A673 (cell line): Measurements from ENCODE around the gene YPEL2. TPM values are rescaled to one million over a fixed set of nuclear protein-coding genes. Genes with fewer than 3 reads are reported as not detected.
A peak's percentile ranks its signal among the peaks of the same experiment; 100 is the strongest.

Source experiments
- BruUV-seq: library from RNA; stranded (reverse); fragments of 400-500 nt; replicated peaks from 2 replicates; lab custom pipeline; 2021; lab: Mats Ljungman, UMichigan
- CTCF ChIA-PET: fragments of 300-600 bp; sonication (Branson Sonifier 250); formaldehyde crosslinking; loops from one replicate; lab custom pipeline; 2022; ENCODE audit warnings: antibody characterized with exemption; lab: Charles Lee
- POLR2A ChIA-PET: fragments of 300-600 bp; sonication (Branson Sonifier 250); formaldehyde crosslinking; loops from one replicate; lab custom pipeline; 2022; ENCODE audit warnings: antibody characterized with exemption; ENCODE audit not compliant: low non-redundant PET; lab: Charles Lee
- DNase-seq: peaks from one replicate; pipeline ENCODE4 v3.0.0-alpha.2; 2015; ENCODE audit warnings: low spot score
- H3K27ac ChIP-seq: fragments of 200-600 bp; sonication (generic); 2 replicates; pipeline ENCODE4 v1.5.1; 2016; ENCODE audit warnings: mixed run types, low read depth, mild to moderate bottlenecking, mixed read lengths, antibody characterized with exemption, low read length; ENCODE audit not compliant: poor library complexity, severe bottlenecking
- H3K27me3 ChIP-seq: fragments of 200-600 bp; sonication (generic); replicated peaks from 2 replicates; pipeline ENCODE4 v1.6.1; 2017; ENCODE audit warnings: mixed run types, low read depth, mild to moderate bottlenecking, mixed read lengths, antibody characterized with exemption, low read length; ENCODE audit not compliant: insufficient read depth, poor library complexity
- H3K36me3 ChIP-seq: fragments of 200-600 bp; sonication (generic); 2 replicates; pipeline ENCODE4 v1.6.1; 2016; ENCODE audit warnings: mixed run types, mild to moderate bottlenecking, mixed read lengths, antibody characterized with exemption, low read length; ENCODE audit not compliant: insufficient read depth, poor library complexity, severe bottlenecking
- H3K4me1 ChIP-seq: fragments of 200-600 bp; sonication (generic); 2 replicates; pipeline ENCODE4 v1.6.1; 2017; ENCODE audit warnings: mixed run types, mild to moderate bottlenecking, mixed read lengths, antibody characterized with exemption, low read length; ENCODE audit not compliant: insufficient read depth, poor library complexity, severe bottlenecking
- H3K4me3 ChIP-seq: fragments of 200-600 bp; sonication (generic); 2 replicates; pipeline ENCODE4 v1.5.1; 2016; ENCODE audit warnings: low read depth, mixed run types, mild to moderate bottlenecking, mixed read lengths, low read length; ENCODE audit not compliant: poor library complexity, severe bottlenecking
- H3K9me3 ChIP-seq: fragments of 200-600 bp; sonication (generic); 2 replicates; pipeline ENCODE4 v1.6.1; 2016; ENCODE audit warnings: mixed run types, low read depth, mild to moderate bottlenecking, mixed read lengths, antibody characterized with exemption, low read length; ENCODE audit not compliant: poor library complexity, severe bottlenecking
- EZH2 ChIP-seq: fragments of 200-600 bp; sonication (generic); IDR thresholded peaks from 2 replicates; pipeline ENCODE4 v1.6.1; 2017; ENCODE audit warnings: borderline replicate concordance, low read depth, mild to moderate bottlenecking, mixed read lengths, antibody characterized with exemption, low read length; ENCODE audit not compliant: poor library complexity, severe bottlenecking
- intact Hi-C: fragments of 100-400 bp; cut with micrococcal nuclease; formaldehyde crosslinking; loops from one replicate; pipeline ENCODE4 v1.10.0; 2022; ENCODE audit not compliant: unreplicated experiment
- total RNA-seq: library from RNA; stranded (reverse); gene quantifications from 2 replicates; pipeline ENCODE4 v1.2.3, GENCODE V29; 2021
- TF ChIP-seq, protein P1 (sequence below): fragments of 300-800, 200-600 bp; sonication (generic); conservative IDR thresholded peaks from 2 replicates; pipeline ENCODE4 v1.5.1; 2017; ENCODE audit warnings: low read depth, mild to moderate bottlenecking, antibody characterized with exemption, low read length, moderate library complexity, mixed read lengths

The YPEL2 gene
- total RNA-seq, 1 experiment from 2014 or later: 0.60 TPM

DNA sequence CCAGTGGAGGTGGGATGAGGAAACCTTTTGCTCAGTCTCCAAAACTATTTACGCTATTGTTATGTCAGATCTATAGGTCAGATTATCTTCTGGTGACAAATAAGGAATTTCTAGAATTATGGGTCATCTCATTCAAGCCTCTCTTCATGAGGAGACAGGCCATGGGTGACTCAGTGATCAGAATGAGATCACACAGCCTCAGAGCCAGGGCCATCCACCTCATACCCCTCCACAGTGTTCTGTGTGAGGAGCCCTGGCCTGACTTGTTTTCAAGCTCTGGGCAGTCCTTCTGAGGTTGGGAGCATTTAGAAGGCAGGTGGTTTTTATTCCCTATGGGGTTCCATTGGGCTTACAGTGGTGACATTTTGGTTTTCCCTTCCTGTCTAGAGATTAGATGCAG lies 26.5 kb downstream of the YPEL2 start:
- H3K4me1 ChIP-seq: peaks cover 5% of the 10 kb centered on the region
- H3K27me3 ChIP-seq: no peaks in the 10 kb centered on the region
- intact Hi-C loops: no loop called here
- no peak for TF ChIP-seq EZH2
- TF ChIP-seq, protein P1, sequence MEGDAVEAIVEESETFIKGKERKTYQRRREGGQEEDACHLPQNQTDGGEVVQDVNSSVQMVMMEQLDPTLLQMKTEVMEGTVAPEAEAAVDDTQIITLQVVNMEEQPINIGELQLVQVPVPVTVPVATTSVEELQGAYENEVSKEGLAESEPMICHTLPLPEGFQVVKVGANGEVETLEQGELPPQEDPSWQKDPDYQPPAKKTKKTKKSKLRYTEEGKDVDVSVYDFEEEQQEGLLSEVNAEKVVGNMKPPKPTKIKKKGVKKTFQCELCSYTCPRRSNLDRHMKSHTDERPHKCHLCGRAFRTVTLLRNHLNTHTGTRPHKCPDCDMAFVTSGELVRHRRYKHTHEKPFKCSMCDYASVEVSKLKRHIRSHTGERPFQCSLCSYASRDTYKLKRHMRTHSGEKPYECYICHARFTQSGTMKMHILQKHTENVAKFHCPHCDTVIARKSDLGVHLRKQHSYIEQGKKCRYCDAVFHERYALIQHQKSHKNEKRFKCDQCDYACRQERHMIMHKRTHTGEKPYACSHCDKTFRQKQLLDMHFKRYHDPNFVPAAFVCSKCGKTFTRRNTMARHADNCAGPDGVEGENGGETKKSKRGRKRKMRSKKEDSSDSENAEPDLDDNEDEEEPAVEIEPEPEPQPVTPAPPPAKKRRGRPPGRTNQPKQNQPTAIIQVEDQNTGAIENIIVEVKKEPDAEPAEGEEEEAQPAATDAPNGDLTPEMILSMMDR: no peak
- no peak for DNase-seq
- H3K27ac ChIP-seq: no peak overlapping the region
- H3K36me3 ChIP-seq: no peaks in the 10 kb centered on the region
- POLR2A ChIA-PET: no interaction called here
- CTCF ChIA-PET: no interaction called here
- no peak overlapping the region for H3K4me3 ChIP-seq
- no TSS peak for BruUV-seq
- H3K9me3 ChIP-seq: no peaks in the 10 kb centered on the region

DNA sequence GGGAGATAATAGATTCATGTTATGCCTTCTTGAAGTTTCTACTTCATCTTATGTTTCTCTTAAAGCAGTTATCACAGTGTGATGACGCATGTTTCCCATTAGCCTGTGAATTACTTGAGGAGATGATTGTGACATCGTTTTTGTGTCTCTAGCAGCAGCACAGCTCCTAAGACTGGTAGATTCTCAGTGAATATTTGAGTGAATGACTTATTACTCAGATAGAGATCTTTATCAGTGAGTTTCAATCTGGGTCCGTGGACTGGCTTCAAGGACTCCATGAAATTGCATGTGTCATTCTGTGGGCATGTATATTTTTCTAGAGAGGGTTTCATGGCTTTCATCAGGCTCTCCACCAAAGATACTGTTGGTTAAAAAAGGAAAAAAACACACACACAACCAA lies 29.9 kb downstream of the YPEL2 start:
- Histone ChIP-seq H3K4me1 (no peaks in the 10 kb centered on the region), H3K27ac (no peak overlapping the region)
- BruUV-seq: no TSS peak

DNA sequence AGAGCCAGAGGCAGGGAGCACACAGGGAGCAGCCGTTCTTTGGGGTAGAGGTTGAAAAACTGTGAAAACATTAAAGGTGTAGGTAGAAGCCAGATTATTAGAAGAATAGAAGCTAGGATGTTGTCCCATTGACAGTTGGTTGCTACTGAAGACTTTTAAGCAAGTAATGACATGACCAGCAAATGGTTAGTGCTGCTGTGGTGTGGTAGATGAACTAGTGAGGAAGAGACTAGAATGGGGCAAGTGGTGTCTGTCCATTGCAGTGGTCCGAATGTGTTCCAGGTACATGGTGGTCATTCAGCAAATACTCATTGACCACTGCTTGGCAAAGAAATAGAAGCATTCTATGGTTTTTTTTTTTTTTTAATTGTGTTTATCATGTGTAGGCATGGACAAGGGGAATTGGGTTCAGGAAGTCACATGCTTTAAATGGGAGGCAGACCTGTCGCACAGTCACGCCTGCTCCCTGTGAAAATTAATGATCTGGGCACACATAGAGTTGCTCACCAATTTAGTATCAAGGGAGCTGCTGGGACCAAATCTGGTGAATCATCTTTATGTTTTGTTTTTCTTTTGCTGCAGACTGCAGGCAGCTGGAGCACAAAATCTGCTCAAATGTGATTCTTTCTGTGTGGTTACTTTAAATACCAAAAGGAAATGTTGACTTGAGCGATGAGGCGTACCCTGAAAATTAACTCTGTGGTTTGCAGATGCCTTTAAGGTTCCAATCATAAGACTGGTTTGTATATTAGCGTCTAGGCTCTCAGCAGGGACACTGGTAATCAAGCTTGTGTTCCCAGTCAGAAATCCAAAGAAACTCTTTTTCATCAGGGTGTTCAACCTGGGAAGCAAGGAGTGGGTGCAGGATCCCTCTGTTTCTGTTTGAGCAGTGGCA lies 30.7 kb downstream of the YPEL2 start:
- Histone ChIP-seq H3K4me3 (no peak overlapping the region), H3K27me3 (no peaks in the 10 kb centered on the region), H3K9me3 (no peaks in the 10 kb centered on the region), H3K4me1 (no peaks in the 10 kb centered on the region), H3K36me3 (no peaks in the 10 kb centered on the region), H3K27ac (no peak overlapping the region)
- peak; percentile 18 for DNase-seq
- intact Hi-C loops: no loop called here
- no TSS peak for BruUV-seq
- POLR2A ChIA-PET: no interaction called here
- CTCF ChIA-PET: interaction anchor here (0.8 kb wide), 1 partner anchor 33 kb away, joined by 3 read pairs; no protein-coding TSS in a partner anchor
- TF ChIP-seq EZH2: no peak
- TF ChIP-seq, protein P1: no peak

More for the DNA sequence above, 29.9 kb downstream of the YPEL2 start:
- no peaks in the 10 kb centered on the region for H3K27me3 ChIP-seq
- CTCF ChIA-PET: interaction anchor here (0.8 kb wide), 1 partner anchor 32 kb away, joined by 3 read pairs; no protein-coding TSS in a partner anchor
- H3K4me3 ChIP-seq: no peak overlapping the region
- H3K9me3 ChIP-seq: no peaks in the 10 kb centered on the region
- POLR2A ChIA-PET: no interaction called here
- no peaks in the 10 kb centered on the region for H3K36me3 ChIP-seq
- TF ChIP-seq, protein P1: no peak
- TF ChIP-seq EZH2: no peak
- intact Hi-C loops: no loop called here
- DNase-seq: peak; percentile 61
